ENCODE data around the gene KRTAP3-1.

DNA sequence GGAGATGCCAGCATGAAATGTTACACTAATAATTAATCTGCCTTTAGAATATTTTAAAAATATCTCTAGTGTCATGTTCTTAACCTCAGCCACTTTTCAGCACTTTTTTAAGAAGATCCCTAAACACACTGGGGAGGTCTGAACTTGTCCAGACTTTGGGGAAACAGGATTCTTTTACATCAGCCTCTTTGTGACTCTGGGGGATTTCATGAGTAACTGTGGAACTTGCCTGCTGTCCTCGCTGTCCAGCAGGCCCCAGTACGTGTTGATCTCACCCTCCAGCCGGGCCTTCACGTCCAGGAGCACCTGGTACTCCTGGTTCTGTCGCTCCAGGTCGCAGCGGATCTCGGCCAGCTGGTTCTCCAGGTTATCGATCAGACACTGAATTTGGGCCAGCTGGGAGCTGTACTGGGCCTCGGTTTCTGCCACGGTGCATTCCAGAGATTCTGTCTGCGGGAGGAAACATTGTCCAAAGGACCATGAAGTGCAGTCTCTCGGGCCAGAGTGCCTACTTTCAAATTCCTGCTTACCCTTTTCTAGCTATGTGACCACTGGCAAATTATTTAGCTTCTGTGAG, 30.3 kb downstream of the KRTAP3-1 start:
- TF ChIP-seq EZH2 (IDR thresholded peaks at IDR 0.05), result no peak
- no peak for TF ChIP-seq POLR2AphosphoS5 (IDR thresholded peaks at IDR 0.05; ENCODE audit: borderline replicate concordance, low read depth, low read length)

Data from SK-N-MC (cell line).